OCI-M2 (cell line): ENCODE data around the gene MYCBP2.

Experiments
- DNase-seq: peaks from one replicate; lab custom pipeline; 2025; ENCODE audit not compliant: unreplicated experiment; lab: John Stamatoyannopoulos, UW

The MYCBP2 gene

DNA sequence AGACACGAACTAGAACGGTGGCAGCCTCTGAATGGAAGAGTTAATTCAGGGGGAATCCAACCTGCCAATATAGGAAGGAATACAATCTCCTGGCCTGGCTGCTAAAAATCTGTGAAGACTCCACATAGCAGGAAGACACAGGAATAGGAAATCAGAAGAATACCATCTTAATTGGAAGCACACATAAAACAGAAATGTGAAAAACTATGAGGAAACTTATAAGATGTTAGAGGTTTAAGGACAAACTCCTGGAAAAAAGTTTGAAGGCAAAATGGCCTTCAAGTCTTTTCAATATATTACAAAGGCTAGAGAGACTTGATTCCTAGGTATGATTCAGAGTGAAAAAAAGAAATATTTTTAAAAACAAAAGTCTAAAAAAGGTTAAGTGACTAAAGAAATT lies 221.8 kb downstream of the MYCBP2 start:
- no peak for DNase-seq

DNA sequence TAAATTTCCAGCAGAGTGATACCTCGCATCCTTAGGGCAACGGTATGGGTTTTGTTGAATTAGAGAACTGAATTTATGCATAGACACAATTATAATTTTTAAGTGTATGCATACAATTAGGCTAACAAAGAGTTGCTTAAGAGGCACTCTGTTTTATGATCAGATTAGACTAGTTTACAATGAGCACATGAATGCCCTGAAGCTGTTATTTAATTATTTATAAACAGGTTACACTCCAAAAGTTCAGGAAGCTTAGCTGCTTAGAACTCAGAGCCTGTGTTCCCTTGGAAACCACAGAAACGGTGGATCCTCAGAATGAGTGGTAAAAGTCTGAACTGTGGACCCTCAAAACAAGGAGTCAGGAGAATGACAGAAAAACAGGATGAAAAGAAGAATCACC lies 227.5 kb downstream of the MYCBP2 start:
- no peak for DNase-seq

DNA sequence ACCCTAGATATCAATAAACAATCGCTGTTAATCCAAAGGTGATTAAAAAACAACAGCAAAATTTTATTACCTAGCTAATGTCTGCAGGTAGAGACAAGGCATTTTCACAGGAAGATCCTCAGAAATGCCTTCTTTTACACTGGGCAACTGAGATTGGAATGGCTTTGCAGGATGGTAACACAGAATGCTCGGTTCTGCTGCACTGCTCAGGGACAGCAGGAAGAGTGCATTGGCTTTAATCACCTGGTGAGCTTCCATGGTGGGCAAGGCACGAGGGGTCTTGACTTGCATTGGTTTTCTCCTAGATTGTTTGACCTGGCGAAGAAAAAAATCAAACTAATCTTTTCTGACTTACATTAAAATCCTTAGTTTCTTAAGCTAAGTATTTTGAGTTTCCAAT lies 231.6 kb downstream of the MYCBP2 start:
- no peak for DNase-seq

DNA sequence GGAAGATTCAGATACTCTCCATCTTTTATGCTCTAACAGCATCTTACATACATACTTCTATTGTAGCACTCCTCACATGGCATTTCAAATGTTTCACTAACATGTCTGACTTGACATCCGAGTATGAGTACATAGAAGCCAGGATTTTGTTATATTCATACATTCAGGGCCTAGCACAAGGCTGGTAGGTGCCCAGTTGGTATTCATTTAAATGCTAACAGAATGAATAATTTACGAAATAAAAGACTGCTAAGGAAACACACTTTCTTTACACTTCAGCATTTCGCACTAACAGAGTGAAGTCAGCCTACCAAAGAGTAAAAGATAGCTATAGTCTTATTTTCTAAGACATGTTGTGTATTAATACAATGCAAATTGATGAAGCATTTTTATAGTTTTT lies 232.1 kb downstream of the MYCBP2 start:
- no peak for DNase-seq

DNA sequence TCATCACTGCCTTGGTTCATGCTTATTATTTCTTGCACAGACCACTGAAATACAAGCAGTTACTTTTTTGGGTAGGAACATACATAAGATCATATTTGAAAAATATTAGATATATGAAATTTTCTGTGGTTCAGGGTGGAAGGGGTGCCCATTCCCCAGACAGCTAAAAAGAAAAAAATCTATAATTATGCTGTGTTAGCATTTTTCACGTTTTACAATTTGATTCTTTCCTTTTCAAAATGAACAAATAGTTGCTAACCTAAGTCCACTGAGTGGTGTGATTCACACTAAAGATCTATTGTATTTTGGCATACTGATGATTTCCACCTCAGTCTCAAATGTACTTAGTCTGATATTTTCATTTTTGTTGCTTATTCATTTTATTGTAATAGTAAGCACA lies 233.2 kb downstream of the MYCBP2 start:
- DNase-seq: no peak

DNA sequence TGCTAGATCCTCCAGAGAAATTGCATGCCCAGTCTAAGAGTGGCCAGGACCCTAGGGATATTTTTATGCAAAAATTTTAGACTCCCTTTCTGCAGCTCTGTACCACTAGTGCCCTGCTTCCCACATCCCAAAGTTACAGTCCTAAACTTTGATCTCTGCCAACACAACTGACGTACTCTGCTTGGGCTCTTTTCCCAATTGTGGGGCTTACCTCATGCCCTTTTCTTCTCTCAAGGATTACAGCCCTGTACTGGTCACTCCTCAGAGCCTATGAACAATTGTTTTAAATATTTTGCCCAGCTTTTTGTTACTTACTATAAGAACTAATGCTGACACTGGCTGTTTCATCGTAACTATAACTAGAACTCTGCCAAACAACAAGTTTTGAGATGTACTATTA lies 242.1 kb downstream of the MYCBP2 start:
- DNase-seq: no peak

DNA sequence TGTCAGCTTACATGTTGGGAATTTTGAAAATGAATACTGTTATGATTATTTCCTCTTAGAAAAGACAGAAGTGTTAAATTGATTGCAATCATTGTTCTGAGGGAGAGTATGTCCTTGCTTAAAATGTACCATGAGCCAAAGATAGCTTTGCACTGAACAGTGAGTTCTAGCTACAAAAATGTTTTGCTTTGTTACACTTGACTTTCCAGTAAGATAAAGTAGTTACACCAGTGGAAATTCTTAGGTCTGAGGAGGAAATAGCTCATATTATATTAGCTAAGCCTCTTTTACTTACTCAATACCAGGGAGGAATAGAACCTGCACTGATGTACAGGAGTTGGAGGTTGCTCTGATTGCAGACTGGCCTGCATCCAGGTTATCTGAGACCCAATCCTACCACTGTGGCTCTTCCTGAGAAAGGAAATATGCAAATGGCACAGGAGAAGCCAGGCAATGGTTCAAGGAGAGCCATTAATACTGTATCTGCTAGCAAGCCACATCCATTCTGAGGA lies 246.9 kb downstream of the MYCBP2 start:
- DNase-seq: no peak

DNA sequence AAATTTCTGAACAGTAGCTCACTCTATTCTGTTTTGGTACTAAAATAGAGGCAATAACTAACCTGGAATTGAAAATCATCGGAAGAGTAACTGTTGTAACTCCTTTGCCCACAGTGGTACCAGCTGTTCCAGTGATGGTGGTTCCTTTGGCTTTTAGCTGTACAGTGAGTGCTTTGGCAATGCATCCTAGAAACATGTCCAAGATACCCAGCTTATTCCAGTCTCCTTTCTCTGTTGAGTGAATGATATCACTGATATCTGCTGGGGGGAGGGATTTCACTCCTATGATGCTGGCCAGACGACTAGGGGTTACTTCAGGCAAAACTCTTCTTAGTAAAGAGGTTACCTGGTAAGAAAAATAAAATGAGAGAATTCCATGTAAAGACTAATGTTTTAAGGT lies 259.4 kb downstream of the MYCBP2 start:
- DNase-seq: no peak

DNA sequence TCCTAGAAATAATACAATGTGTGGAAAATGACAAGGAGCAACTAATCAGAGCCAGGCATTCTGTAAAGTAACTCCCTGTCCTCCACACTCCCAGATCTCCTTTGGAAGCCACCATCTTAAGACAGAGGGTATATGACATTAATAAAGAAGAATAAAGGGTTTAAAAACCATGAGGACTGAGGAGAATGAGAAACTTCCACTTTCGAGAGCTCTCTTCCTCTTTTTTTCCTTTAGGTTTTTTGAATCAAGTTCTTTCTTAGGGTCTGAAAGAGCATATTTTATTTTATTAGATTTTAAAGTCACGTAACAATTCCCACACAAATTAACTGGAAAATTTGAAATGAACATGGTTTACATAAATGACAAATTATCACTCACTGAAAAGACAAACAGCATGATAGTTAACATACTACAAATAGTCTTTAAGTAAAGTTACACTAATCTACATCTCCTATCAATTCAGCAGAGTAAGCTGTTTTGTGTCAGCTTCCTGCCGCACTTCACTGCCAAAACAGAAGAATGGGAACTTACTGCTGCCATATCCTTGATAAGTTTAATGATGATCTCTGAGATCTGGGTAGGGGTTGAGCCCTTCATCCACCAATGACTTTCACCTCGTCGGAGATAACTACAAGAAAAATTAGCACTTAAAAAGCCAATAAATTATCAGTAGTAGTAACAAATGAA lies 261.3 kb downstream of the MYCBP2 start:
- no peak for DNase-seq

DNA sequence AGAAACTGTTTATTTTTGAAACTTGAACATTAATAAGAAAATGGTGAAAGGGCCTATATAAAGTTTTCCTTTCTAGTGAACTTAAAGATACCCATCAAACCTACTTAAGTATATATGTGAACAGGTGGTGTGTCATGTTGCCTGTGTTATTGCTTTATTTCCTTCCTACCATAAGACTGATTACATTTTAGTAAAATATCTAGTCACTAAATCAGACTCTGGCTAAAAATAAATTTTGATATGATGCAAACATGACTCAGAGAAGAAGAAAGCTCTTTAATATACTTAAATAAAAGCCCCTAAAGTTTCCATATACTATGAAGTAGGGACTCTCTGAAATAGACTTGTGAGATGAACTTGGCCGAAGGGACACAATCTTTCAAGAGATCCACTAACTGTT lies 264.8 kb downstream of the MYCBP2 start:
- no peak for DNase-seq

DNA sequence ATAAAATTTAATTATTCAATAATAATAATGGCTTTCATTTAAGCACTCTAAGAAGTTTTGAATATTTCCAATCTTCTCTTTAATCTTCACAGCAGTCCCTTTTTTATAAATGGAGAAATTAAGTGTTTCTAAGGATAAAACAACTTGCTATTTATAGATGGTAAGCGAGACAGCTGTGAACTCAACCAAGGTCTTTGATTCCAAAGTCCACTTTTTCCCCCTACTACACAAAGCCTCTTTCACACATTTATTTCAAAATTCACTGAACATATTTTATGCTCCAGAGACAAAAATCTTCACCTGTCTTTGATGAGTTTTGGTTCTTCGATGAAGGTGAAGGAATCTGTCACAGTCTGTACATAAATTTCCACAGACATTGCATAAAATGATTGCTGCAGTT lies 265.5 kb downstream of the MYCBP2 start:
- no peak for DNase-seq

DNA sequence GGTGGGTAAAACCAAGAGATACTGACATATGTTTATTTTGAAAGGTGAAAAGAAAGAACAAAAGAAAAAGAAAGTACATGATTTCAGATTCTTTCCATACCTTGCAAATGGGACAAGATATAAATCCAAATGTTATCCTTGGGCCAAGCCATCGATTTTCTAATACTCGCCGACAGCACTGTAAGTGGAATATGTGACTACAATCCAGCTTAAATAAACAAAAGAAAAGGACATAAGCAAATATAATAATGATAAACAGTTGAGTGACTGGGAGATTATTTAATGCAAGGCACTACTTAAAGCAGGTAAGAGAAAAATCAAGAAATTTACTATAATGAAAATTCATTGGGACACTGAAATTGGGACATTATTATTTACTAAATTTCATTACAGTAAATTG lies 270.0 kb downstream of the MYCBP2 start:
- DNase-seq: no peak

DNA sequence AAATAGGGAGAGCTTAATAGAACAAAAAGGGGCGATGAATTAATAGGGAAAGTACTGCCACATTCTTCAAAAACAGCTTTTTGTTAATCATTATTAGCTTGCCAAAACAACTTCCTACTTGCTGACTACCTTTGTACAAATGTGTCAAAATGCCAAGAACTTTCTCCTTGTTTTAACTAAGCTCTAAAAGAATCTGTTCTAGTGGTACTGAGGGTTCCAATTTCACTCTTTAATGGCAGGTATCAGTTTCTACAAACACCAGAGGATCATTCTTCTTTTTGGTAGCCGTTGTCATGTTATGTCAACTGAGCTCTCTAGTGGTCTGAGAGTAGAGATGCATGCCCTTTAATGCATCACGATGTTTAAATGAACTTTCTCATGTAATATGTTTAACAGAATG lies 270.5 kb downstream of the MYCBP2 start:
- DNase-seq: no peak

DNA sequence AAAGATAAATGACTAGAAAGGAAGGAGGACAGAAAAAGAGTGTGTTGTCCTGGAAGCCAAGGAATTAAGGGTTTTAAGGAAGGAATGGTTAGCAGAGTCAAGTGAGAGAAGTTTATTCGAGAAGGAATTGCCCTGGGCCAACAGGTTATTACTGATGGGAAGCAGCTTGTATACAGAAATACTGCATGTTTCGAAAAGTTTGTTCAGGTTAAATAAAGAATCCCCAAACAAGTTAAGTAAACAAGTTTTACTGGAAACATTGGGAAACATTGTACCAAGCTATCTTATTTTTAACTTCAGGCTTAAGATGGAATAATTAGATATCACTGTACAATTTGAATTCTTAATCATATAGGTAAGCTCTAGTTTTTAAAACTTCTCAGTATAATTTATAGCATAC lies 271.7 kb downstream of the MYCBP2 start:
- no peak for DNase-seq

DNA sequence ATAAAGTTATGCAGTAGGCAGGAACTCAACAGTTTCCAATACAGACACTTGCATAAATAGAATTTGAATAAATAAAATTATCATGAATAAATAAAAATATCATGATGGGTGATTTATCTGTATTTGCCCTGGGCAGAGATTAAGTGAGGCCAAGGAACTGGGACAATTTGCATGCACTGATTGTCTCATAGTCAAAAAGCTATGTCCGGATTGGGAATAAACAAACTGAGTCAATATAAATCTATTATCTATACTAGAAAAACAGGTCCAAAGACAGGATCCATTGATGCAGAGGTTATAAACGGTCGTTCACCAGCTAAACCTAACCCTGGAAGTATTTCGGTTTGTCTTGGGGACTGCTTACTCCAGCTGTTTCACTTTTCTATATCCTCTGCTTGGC lies 273.7 kb downstream of the MYCBP2 start:
- DNase-seq: no peak

DNA sequence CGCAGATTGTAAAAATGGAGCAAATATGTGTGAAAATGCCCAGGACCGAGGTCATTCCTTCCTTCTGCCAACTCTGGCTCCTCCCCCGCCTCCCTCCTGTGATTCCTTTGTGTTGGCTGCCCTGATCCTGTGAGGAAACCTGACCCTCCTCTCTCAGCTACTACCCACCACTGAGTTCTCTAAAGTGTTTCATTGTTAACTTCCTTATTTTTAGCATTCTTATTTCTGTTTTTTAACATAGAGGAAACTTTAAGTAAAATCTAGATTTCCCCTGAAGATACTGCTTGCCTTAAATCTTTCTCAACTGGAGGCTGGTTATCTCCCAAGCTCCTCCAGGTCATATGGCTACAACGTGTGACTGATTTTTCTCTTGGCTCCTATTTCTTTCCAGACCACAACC lies 278.2 kb downstream of the MYCBP2 start:
- no peak for DNase-seq

DNA sequence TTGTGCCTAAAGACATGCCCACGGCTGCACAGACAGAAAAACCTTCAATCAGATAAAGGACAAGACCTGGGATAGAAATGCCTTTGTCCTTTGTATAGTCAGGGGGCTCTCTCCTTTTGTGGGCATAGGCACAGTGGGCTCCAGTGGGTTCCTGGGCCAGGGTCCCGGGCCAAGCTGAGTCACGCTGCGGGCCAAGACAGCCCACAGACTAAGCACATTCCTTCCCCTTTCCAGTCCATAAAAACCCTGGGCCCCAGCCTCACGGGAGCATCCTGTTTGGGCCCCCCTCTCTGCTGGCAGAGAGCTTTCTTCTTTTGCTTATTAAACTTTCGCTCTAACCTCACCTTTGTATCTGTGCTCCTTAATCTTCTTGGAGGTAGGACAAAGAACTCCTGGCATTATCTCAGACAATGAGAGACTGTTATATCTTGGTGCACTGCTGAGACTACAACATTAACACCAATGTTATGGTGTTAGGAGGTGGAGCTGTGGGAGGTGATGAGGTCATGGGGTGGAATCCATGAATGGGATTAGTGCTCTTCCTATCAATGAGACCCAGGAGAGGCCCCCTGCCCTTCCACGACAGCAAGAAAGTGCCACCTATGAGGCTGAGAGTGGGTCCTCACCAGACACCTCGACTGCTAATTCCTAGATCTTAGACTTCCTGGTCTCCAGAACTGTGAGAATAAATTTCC lies 279.1 kb downstream of the MYCBP2 start:
- DNase-seq: no peak

DNA sequence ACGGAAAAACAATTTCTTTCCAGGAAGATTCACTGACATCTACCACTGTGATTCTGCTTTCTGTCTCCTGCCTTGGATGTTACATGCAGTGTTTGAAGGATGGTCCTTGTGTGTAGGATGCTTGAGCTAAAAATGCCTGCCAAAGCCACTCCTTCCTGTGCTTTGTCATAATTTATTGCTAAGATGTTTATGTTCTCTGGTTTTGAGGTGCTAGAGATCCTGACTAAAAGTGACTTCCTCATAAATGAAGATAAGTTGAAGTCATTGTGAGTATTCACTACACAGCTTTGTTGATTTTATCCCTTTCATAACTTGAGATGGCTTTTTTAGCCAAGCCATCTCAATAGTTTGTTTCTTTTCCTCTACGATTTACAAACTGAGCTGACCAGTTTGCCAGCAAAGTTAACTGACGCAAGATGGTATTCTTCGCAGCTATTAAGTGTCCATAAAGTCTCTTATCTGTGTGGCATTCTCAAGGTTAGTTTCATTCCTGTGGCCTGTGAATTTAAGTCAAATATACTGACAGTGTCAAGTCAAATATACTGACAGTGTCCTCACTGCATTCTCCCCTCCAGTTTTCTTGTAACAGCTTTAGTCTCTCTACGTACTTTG lies 284.2 kb downstream of the MYCBP2 start:
- DNase-seq: no peak

DNA sequence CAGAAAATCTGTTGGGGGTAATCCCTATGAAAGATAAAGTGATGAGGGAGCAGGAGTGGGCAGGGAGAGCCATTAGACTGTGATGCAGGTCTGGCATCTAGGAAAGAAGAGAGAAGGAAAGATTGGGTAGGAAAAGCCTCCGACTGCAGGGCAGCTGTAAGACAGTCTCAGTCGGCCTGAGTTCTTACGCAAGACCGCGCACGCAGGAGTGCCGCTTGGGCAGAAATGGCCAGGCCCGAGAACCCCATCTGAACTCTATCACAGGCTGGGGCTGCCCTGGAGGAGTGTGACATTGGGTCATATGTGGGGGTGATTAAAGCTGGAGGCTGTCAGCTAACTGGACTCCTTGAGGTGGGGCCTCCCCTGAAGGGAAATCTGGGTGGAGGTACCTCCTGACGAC lies 286.1 kb downstream of the MYCBP2 start:
- no peak for DNase-seq

DNA sequence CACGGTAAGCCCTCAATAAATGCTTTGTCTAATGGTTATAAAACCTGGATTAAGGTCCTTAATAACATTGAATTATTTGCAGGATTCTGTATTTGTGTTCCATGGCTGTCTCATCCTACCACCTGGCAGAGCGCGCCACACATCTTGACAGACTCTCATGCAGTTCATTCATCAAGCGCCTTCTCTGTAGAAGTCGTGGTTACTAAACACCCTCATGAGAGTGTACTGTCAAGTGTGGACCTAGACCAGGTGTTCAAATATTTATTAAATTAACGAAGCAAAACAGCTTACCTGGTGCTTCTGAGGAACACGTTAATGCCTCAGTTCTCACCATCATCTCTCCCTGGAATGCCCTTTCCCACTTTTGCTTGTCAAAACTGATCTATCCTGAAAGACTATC lies 286.8 kb downstream of the MYCBP2 start:
- no peak for DNase-seq

DNA sequence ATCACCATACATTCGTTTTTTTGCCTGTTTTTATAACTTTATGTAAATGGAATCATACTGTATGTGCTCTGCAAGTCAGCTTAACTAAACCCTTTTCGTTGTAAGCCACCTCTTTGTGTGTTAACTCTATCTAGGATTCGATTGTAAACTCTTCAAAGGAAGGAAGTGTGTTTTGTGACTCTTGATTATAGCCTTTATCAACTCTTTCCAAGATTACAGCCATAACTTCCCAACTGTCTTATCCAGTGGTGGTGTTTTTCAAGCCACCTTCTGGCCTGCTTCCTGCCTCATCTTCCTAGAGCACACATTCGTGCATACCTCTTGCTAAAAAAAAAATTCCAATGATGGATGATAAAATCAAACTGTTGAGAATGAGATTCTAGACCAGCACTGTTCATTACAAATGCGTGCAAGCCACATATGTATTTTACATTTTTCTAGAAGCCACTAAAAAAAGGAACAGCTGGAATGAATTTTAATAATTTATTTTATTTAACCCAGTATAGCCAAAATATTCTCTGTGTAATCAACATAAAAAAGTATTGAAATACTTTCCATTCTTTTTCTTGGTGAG lies 287.9 kb downstream of the MYCBP2 start:
- no peak for DNase-seq

DNA sequence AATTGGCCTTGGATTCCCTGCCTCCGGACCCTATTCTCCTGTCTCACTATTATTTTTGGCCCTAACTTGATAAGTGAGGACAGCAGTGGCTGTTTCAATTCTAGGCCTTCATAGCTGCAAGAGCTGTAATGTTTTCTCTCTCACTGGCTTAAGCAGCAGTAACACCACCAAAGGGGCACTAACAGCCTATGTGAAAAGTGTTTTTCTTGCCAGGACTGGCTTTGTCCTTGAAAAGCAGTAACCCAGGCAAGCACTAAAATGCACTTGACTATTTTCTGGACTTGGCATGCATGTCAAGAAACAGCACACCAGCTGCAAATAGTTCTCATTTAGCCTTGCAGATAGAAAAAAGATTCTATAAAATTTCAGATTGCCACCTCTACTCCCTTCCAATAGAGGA lies 290.6 kb downstream of the MYCBP2 start:
- no peak for DNase-seq
